HG03196 (cell line): ENCODE measurements around the gene STK32C.
"Not testable (repeated sequence)": the region's sequence is repeated elsewhere in the genome, so short reads cannot be mapped to it uniquely, and the experiment has no call there.

ENCODE experiments used
- ATAC-seq: cut with Tn5 transposase; IDR thresholded peaks from one replicate; pipeline ENCODE4 v1.9.1; 2021; ENCODE audit not compliant: unreplicated experiment

STK32C gene

DNA sequence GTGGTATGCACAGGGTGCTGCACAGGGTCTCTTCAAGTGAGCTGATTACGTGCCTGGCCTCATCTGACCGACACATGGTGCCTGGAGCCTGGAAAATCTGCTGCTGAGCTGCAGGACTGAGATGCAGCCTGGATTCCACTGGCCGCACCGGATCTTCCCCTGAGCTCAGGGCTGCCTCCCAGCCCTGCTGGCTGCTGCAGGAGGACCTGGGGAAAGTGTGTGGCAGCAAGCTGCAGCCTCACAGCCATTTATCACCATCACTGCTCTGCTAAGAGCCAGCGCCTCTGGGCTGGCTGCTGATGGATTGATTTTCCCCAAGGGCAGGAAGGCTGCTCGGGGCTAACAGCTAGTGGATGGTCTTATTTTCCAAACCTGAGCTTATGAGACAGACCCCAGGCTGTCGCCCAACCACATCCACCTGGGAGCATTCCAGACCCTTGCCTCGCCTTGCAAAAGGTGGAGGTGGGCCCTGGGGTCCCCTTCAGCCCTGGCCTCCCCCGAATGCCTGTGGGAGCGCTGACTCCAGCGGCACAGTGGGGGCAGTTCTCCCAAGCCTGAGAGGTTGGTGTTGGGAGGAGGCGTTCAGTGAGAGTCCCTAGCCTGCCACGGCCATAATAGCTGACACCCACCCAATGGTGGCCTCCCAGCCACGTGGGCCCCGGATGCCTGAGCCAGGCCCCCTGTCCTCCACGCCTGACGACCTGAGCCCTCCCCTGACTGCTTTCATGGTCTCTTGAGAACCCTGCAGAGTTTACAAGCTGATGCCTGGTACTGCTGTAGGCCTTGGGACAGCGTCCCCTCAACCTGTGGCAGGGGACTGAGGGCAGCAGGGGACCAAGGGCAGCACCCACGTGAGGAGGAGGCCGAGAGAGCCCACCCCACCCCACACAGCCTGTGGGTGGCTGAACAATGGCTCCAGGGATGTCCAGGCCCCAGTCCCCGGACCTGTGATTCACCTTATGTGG, 38.2 kb downstream of the STK32C start:
- no peak for ATAC-seq

DNA sequence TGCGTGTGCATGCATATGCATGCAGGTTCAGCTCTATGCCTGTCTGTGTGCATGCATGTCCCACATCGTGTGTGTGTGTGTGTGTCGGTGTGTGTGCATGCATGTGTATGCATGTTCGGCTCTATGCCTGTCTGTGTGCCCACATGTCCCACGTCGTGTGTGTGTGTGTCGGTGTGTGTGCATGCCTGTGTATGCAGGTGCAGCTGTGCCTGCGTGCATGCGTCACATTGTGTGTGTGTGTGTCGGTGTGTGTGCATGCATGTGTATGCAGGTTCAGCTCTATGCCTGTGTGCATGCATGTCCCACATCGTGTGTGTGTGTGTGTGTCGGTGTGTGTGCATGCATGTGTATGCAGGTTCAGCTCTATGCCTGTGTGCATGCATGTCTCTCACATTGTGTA, 39.8 kb downstream of the STK32C start:
- not testable (repeated sequence) for ATAC-seq

DNA sequence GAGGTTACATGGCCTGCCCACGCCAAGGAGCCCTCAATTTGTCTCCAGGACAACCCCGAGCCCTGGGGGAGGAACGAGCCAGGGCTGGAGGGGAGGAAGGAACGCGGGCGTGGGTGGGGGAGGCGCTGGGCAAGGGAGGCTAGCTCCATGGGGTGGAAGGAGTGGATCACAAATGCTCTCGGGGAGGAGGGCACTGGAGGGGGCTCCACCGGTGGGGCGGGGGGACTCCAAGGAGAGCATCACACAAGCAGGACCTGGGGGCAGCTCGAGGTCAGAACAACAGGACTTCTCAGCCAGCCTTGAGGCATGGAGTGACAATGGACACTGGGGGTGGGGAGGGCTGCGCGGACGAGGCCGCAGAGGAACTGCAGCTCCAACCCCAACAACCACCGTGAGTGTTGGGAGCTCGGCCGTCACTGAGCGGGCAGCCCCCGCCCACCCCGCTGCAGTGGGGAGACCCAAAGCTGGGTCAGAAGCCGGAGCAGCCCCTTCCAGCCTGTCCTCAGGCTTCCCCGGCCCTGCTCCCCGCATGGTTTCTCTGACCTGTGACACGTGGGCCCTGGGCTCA, 41.1 kb downstream of the STK32C start:
- no peak for ATAC-seq

DNA sequence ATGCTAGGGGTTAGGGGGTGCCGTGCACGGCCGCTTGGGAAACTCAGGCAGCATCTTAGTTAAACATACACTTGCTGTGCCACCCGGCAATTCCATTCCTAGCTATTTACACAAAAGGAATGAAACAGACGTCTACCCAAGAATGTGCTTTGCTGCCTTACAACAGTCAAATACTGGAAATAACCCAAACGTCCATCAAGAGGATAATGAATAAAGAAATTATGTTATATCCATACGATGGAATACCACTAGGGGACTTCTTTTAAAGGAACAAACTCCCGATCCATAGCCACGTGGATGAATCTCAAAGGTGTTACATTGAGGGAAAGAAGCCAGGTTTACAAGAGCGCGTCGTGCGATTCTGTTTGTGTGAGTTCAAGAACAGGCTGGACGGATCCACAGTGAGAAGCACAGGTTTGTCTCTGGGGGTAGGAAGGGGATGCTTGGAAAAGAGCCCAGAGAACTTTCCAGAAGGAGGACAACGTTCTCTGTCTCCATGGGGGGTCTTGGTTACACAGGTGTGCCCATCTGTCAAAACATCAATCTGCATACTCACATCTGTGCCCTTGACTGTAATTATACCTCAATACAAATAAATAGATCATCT, 41.8 kb downstream of the STK32C start:
- ATAC-seq = no peak

DNA sequence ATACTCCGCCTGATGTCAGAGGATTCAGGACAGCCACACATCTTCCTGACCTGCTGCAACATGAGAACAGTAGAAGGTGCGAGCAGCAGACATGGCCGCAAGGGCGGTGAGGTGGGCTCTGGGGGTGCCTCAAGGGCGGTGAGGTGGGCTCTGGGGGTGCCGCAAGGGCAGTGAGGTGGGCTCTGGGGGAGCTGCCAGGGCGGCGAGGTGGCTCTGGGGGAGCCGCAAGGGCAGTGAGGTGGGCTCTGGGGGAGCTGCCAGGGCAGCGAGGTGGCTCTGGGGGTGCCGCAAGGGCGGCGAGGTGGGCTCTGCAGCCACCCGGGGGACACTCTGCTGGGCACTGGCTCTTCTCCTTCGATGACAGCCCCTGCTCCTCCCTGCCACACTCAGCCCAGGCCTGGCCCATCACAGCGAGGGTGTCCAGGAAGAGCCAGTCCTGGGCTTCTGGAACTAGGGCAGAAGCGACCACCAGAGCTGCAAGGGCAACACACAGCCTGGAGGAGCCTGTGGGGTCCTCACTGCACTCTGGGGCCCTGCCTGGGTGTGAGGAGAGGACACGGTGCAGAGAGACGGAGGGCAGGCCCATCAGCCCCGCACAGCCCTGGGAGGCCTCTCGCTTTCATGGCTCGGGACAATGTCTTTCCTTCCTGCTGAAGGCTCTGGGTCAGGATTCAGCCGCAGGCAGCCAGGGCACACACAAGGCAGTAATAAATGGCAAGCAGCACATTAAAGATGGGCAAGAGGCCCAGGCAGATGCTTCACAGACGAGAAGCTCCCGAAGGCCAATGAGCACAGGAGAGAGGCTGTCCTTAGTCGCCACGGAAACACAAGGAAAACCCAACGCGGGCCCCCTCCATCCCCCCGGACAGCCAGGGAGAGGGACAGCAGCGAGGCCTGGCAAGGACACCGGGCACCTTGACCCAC, 42.5 kb downstream of the STK32C start:
- no peak for ATAC-seq

DNA sequence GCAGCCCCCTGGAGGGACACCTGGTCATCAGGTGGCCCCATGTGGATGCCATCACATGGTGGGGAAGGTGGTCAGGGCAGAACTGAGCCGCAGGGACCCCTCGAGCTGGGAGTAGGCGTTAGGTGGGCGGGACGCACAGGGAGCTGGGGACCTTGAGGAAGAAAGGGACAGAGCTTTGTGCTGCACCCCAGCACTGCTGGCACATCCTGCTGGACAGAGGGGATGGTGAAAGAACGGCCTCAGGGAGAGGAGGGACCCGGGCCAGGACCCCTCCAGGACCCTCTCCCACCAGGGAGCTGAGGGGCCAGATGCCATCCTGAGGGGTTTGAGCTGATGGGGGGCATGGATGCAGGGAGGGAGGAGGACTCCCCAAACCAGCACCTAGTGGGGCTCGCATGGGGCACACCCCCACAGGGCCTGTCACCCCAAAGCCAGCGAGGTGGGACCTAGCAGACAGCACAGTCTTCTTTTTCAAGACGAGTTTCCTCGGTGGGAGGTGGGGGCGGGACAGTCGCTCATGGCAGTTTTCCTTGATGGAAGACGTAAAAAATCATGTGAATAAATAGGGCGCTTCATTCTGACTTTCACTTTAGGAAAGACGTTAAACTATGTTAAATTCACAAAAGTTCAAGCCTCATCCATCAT, 43.3 kb downstream of the STK32C start:
- no peak for ATAC-seq

DNA sequence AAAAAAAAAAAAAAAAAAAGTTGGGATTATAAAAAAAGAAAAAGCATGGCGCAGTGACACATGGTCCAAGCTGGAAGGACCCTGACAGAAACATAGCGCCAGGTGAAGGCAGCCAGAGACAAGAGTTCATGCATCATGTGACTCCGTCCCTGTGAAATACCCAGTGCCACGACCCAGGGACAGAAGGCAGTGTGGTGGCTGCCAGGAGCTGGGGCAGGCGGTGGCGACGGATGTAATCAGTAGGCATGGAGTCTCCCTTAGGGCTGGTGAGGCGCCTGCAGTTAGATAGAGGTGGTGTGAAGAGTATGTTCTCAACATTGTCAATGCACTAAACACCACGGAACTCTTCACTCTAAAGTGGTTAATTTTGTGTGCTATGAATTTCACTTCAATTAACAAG, 43.9 kb downstream of the STK32C start:
- no peak for ATAC-seq

DNA sequence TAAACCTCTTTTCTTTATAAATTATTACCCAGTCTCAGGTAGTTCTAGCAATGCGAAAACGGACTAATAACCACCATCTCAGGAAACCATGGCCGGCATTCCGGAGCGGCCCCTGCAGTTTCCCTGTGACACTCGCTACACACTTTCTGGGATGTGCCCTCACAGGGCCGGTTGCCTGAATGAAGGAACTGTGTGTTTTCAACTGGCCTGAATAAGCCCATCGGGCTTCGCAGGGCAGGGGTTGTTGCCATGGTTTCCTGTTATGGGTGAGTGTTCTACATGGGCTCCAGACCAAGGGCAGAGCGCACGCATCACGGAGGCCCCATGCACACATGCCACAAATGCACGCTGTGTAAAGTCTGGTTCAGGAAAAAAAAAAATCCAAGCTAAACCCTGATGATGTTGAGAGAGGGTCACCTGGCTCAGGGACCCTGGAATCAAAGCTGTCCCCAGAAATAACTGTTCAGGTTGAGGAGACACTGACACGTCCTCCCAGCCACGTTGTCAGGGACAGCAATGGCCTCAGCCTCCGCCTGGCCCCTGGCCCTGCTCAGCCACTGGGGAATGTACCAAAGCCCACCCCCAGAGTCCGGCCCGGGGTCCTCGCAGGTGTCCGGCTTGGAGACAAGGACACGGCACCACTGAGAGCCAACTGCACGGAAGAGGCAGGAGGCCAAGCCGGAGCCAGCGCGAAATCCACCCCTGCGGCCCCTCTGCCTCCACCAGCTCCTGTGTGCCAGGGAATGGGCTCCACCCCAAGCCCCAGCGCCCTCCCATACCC, 47.9 kb downstream of the STK32C start:
- no peak for ATAC-seq

DNA sequence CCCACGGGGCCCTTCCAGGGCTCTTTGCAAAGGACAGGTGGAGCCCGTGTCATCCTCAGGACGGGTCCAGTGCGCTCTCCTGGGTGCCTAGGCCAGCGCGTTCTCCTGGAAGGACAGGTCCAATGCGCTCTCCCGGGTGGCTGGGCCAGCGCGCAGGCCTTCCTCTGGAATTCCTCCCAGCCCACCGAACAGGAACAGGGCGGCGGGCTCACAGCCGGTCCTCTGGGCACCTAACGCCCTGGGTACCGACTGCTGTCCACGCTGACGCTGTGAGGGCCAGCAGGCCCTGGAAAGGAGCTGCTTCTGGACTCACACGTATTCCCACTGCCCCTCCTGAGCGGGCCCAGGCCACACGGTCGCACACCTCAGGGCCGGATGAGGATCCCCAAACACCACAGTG, 49.3 kb downstream of the STK32C start:
- ATAC-seq = no peak

DNA sequence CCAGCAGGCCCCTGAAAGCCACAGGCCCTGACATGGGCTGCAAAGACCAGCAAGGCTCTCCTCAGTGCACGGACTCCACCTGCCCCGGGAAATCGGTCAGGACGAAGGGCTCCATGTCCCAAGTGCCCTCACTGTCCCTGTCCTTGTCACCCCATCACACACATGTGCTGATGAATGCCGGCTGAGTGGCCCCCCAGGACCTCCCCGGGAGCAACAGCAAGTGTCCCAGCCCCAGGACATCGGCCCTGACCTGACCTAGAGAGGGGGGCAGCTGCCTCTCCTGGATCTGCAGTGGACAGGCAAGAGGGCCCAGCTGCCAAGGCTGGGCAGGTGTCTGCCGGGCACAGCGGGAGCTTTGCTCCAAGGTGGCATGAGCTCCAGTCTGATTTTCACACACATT, 49.8 kb downstream of the STK32C start:
- ATAC-seq = no peak

DNA sequence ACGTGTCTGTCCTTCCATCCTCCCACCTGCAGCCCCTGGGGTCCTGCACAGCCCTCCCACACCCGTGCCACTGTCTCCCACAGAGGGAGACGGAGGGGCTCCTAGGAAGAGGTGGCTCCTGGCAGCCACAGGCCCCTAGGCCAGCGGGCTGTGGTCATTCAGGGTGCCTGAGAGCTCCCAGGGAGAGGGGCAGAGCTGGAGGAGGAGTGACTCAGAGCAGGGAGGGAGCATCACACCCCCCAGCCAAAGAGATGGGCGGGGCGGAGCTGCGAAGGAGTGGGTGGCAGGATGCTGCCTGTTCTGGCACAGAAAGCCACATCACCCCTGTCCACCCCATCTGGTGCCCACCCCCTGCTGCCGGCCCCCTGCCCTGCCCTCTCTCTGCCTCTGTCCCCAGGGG, 50.5 kb downstream of the STK32C start:
- no peak for ATAC-seq

DNA sequence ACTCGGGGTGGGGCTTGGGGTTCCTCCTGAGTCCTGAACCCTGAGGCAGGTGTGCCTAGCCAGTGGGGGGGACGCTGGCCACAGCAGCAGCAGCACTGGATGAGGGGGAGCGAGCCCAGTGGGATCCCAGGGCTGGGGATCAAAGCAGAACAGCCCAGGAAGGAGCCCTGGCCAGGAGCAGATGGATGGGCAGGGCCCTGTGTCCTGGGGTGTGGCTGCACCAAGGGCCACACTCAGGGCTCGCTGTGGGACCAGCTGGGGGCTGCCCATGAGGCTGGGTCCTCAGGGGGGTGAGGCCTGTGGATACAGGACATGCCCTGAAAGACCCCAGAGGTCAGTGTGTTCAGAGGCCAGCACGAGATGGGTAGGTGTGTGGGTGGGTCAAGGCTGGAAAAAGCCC, 50.9 kb downstream of the STK32C start:
- ATAC-seq = no peak

DNA sequence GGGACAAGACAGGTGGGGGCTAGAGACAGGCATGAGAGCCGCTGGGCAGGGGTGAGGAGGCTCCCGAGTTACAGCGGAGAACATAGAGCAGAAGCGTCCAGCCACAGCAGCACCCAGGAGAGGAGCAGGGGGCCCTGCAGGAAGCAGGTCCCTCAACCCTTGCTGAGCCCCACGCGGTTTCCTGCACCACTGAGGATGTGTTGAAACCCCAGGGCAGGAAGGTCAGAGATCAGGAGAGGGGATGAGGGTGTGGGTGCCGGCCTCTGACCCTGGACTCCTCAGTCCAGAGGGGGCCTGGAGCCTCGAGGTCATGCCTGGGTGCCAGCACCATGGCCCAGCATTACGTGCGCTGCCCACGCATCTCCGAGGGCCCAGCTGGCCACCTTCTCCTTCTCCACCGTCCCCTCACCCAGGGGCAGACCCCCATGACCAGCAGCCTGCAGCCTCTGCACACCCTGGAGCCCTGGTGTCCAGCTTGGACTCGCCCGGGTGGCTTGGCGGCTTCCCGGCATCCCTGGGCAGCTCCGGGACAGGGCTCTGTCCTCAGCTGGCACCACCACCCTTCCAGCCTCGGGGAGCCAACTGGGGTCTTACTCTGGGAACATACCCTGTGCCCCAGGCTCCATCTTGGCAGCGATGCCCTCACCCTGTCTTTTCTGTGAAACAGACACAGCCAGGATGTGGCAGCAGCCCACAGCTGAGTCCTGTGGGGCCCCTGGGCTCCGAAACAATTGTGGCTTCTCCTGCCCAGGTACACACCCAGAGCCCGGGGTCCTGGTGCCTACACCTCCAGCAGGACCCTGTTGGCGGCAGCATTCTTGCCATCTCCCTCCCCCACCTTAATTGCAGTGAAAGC, 52.0 kb downstream of the STK32C start:
- ATAC-seq = no peak

DNA sequence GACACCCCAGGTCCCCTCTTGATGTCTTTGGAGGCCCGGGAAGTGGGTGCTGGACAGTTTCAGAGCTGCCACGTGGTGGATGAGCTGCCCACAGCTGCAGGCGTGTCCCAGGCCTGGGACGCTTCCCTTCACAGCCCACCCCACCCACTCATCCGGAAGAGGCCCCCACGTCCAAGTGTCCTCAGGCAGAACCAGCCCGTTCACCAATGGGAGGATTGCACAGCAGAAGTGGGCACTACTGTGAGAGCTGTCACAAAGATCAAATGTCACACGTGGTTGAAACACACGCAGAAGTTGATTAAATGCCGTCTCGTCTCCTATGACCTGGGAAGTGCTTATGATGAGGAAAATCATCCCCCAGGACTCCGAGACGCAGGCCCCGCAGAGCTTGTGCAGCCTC, 52.9 kb downstream of the STK32C start:
- ATAC-seq = no peak

DNA sequence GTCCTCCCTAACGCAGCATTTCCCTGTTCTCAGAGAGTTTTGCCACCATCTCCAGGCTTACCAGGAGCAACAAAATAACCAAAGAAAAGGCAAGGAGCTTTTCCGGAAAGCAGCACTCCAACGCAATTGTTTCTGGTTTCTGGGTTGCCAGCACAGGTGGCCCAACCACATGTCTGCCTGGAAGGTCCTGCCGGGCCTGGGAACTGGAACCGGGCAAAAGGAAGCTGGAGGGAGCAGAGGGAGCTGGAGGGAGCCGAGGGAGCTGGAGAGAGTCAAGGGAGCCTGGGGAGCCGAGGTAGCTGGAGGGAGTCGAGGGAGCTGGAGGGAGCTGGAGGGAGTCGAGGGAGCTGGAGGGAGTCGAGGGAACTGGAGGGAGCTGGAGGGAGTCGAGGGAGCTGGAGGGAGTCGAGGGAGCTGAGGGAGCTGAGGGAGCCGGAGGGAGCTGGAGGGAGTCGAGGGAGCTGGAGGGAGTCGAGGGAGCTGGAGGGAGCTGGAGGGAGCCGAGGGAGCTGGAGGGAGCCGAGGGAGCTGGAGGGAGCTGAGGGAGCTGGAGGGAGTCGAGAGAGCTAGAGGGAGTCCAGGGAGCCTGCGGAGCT, 54.6 kb downstream of the STK32C start:
- ATAC-seq = no peak

DNA sequence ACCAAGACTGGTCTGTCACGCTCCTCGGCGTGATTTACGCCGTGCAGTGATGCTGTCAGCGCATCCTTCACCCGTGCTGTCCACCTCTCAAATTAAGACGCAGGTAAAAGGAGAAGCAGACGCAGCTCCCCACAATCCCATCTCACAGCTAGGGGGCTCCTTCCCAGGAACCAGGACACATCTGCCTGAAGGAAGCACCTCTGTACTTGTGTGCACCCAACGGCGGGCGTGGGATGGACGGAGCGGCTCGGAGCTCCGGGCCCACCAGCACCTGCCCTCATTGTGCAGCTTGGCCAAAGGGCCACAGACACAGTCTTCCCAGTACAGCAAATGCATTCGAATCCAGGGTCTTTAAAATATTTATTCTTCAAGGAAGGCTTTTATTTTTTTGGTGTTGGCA, 55.3 kb downstream of the STK32C start:
- ATAC-seq = no peak

DNA sequence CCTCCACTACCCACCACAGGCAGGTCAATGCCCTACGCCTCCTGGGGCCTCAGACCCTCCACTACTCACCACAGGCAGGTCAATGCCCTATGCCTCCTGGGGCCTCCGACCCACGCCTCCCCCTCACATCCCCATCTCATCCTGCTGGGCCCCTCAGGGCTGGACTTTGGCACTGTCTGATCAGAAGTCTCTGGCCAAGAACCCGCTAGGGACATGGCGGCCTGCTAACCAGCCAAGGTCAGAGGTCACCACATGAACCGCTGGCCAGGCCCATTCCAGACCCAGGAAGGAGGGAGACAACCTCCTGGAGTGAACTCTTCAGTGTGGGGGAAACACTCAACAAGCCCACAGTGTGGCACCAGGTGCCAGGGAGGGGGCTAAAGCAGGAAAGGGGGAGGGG, 55.8 kb downstream of the STK32C start:
- no peak for ATAC-seq
